D341Med (cell line): ENCODE data around the gene KRT77.
"Not testable (repeated sequence)": the region's sequence is repeated elsewhere in the genome, so short reads cannot be mapped to it uniquely, and the experiment has no call there.

Experiments
- DNase-seq: peaks from one replicate; pipeline ENCODE4 v3.0.0; 2012; ENCODE audit warnings: low spot score

The KRT77 gene

DNA sequence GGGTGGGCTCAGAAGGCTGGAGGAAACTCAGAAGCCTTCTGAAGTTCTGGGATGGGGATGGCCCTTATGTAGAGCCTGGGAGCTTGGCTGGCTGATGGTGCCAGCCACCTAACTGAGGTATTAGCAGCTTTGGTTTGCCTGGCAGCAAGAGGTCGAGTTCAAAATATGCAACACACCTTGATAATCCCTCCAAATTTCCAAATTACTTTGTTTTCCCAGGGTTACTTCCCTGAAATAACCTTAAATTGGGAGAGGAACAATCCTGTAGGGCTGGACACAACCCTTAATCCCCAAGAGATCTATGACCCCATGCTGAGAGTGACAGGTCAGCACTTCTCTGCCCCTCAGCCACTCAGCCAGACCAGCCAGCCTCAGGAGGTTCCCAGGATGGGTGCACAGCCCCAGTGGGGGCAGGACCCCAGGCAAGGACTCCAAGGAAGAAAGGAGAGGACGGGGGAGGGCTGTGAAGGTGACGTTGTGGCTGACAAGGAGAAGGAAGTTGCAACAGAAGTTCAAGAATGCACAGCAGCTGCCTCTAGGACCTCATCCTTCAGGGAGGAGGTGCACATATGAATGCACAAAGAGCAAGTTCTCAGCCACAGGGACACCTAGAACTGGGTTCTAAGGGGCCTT is 18.6 kb upstream of the KRT77 start:
- DNase-seq, result no peak

DNA sequence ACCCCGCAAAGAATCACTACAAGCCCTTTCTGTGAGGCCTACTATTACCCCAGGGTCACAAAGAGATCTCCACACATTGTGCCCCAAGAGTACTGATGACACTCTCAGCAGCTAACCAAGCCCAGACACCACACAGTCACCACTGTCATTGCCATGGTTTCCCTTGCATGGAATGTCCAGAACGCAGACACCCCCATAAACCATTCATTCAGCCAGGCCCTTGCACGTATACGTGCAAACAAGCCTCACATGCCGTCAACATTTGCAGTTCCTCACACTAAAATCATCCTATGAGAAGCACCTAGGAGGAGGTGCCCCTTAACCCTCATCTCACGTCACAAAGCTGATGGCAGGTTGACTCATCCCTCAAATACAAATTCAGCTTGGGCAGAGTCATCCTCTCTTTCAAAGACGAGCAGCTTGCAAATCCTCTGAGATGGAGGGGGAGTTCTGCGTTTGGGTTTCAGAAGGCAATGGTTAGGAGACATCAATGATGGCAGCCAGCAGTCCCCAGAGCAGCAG is 17.1 kb upstream of the KRT77 start:
- no peak for DNase-seq

DNA sequence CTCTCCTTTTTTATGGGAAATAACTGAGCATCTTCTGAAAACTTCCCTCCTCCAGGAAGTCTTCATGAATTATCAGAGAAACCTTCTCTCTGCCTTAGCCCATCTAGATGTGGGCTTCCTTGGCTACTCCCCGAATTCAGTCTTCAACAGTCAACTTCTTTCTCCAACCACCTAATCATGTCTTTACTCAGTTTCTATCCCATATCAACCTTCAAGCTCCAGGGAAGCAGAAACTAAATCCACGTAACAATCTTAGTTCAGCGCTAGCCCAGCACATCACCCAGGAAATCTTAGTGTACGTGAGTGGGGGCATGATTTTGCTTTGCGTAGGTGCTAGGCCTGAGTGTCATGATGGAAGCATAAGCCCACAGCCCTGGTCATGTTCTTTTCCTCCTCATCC is 12.7 kb upstream of the KRT77 start:
- no peak for DNase-seq

DNA sequence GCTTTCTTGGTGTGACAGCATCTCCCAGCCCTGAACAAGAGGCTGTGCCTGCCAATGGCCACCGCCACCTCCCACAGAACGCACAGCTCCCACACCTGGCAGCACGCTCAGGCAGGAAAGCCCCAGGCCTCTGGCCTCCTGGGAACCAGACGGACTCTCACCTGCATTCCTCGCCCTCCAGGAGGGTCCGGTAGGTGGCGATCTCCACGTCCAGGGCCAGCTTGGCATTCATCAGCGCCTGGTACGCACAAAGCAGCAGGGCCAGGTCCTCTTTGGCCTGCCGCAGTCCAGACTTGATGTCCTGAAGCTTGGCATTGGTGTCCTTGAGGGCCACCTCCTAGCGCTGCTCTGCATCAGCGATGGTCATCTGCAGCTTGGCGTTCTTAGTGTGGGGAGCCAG is 12.1 kb upstream of the KRT77 start:
- DNase-seq, result no peak

- DNase-seq, result no peak
Measured at GRCh38 chr12:52714887-52715281, 11.6 kb upstream of the KRT77 start.

GRCh38 chr12:52713960-52714886 is 10.9 kb upstream of the KRT77 start:
- no peak for DNase-seq

- not testable (repeated sequence) for DNase-seq
Measured at GRCh38 chr12:52712122-52712521, 8.8 kb upstream of the KRT77 start.

- no peak for DNase-seq
Measured at GRCh38 chr12:52710730-52711129, 7.4 kb upstream of the KRT77 start.

GRCh38 chr12:52708010-52708409 is 4.7 kb upstream of the KRT77 start:
- no peak for DNase-seq

- no peak for DNase-seq
Measured at GRCh38 chr12:52704464-52704863, 1.1 kb upstream of the KRT77 start.

DNA sequence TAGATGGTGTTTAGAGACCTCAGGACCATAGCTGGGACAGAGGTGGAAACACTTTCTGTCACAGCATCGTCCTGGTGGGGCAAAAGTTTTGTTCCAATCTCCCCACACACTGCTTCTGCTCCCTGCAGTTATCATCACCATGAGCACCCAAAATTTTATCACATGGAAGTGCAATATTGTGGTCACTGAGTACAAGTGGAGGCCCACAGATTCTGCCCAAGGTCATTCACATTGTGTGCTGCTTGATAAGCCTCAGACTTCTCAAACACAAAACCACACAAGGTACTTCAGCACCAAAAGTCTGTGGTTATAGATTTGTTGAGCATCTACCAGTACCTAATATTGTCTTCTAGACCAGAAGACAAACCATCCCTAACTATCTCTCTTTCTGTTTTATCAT is 554 bp upstream of the KRT77 start:
- DNase-seq, result no peak

DNA sequence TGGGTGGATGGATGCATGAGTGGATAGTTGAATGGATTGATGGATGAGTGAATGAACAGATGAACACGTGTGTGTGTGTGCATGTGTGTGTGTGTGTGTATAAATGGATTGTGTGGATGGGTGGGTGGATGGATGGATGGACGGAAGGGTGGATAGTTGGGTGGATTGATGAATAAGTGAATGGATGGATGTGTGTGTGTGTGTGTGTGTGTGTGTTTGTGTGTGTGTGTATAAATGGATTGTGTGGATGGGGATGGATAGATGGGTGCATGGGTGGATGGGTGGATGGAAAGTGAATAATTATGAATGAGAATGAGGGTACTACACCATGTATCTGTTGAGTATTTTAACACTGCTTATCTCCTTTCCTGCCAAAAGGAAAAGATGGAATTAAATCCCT is 986 bp downstream of the KRT77 start:
- DNase-seq, result no peak

DNA sequence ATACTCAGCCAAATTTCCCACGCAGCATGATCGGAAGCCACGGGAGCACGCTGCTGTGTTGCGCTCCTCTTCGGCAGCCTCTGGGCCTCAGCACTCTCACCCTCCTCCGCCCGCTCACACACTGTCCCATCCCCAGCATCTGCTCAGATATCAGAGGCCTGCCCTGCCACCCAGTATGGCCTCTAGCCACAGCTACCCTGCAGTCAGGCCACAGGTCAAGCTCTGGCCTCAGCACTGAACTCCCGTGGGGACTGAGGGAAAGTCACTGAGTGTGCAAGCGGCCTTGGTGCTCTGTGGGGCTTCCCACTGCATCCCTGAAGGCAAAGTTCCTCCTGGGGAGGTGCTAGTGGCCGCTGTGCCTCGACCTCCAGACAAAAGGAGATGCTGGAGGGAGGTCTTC is 2.0 kb downstream of the KRT77 start:
- no peak for DNase-seq

GRCh38 chr12:52699960-52700359 is 3.4 kb downstream of the KRT77 start:
- no peak for DNase-seq

GRCh38 chr12:52699373-52699772 is 4.0 kb downstream of the KRT77 start:
- DNase-seq, result no peak

DNA sequence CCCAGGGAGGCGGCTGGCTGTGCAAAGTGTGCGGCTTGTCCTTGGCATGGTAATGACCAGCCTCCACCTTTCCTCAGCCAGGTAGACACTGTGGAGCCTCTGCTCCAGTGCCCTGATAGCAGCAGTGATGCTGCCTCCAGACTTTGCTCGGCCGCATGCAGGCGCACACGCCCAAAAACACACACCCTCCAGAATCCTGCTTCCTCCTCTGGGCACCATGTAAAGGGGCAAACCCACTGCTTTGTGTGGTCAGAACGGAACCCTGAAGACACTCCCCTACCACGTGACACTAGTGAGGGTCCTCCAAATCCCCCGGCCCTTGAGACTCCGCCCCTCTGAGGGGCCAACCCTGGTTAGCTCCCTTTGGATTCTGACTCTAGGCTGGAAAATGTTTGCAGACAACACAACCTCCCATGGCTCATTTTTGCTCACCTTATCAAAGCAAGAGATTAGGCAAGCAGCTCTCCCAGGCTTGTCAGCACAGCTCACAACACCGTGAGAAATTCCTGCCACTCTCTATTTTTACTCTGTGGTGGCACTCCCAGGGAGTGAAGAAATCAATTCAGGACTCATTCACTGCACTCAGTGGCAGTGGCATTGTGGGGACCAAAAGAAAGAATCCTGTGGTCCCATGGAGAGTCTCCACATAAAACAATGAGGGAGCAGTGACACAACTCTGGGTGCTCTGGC is 4.5 kb downstream of the KRT77 start:
- no peak for DNase-seq

DNA sequence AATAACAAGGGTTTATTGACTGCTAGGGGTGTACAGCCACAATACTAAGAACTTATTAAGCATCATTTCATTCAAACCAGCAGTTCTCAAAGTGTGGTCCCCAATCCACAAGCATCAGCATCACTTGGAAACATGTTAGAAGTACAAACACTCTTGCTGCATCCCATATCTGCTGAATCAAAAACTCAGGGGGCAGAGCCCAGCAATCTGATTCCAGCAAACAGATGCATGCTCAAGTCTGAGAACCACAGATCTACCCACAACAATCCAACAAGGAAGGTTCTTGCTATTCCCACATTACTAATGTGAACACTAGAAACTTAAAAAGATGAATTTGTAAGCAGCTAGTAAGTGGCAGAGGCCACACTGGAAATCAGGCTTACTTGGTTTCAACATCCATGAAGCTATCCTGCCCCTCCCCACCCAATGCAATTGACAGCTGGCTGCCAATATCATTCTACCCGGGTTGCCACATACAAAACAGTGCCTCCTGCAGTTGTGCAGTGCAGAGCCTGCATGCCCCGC is 6.2 kb downstream of the KRT77 start:
- no peak for DNase-seq

DNA sequence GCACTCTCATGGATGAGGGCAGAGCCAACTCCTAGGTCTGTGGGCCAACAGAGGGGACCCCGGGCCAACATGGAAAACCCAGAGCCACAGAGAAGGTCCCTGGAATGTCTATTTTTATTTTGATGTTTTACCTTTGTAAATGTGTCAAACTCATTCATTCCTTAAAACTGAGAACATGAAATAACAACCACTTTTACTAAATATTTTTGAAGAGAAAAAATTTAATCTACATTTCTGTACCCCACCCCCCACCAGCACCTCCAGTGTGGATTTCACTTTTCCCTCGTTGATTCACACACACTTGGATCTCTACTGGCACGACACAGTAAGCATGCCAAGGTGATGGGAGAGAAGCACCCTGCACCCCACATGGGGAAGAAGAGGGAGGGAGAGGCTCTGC is 6.7 kb downstream of the KRT77 start:
- no peak for DNase-seq

GRCh38 chr12:52695039-52695438 is 8.3 kb downstream of the KRT77 start:
- DNase-seq, result no peak

- DNase-seq, result no peak
Measured at GRCh38 chr12:52694151-52694550, 9.2 kb downstream of the KRT77 start.

DNA sequence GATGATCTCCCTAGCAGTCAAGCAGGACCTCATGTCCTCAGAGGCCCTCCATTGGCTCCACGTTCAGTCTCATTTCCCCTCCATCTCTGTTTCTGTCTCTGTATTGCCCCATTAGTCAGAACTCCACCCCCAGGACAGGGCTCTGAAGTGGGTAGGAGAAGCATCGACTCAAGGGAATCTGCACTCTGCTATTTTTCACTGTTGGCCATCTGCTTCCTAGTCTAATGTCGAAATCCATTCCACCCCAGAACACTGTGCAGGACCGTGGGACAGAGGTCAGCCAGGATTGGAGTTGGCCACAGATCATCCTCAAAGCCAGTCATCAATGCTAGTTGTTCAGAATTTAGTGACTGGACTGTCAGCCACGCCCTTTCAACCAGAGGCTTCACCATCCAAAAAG is 10.1 kb downstream of the KRT77 start:
- no peak for DNase-seq

- DNase-seq, result no peak
Measured at GRCh38 chr12:52692254-52692653, 11.1 kb downstream of the KRT77 start.

- DNase-seq, result no peak
Measured at GRCh38 chr12:52691841-52692150, 11.5 kb downstream of the KRT77 start.
